SHP77 treated with DMSO at 0.1 percent for 48 hours (cell line): Measurements from ENCODE around the gene SLC2A13.
"Not testable (repeated sequence)": the region's sequence is repeated elsewhere in the genome, so short reads cannot be mapped to it uniquely, and the experiment has no call there.

Source experiments
- DNase-seq: peaks from one replicate; lab custom pipeline; 2025; lab: John Stamatoyannopoulos, UW

Gene SLC2A13

GRCh38 chr12:39867631-39868327 lies 238.1 kb downstream of the SLC2A13 start:
- DNase-seq = no peak

- peak; percentile 6 for DNase-seq
These were observed 239.7 kb downstream of the SLC2A13 start for GRCh38 chr12:39866135-39866534.

GRCh38 chr12:39860695-39861094 lies 245.2 kb downstream of the SLC2A13 start:
- DNase-seq = no peak

- no peak for DNase-seq
These were observed 252.9 kb downstream of the SLC2A13 start for GRCh38 chr12:39853003-39853402.

- no peak for DNase-seq
These were observed 253.5 kb downstream of the SLC2A13 start for GRCh38 chr12:39852346-39852745.

- not testable (repeated sequence) for DNase-seq
These were observed 257.7 kb downstream of the SLC2A13 start for GRCh38 chr12:39848218-39848617.

- DNase-seq = no peak
These were observed 258.8 kb downstream of the SLC2A13 start for GRCh38 chr12:39846971-39847650.

- no peak for DNase-seq
These were observed 259.6 kb downstream of the SLC2A13 start for GRCh38 chr12:39846304-39846703.

GRCh38 chr12:39840422-39840821 lies 265.5 kb downstream of the SLC2A13 start:
- no peak for DNase-seq

GRCh38 chr12:39839072-39839471 lies 266.8 kb downstream of the SLC2A13 start:
- DNase-seq = no peak

- DNase-seq = no peak
These were observed 270.1 kb downstream of the SLC2A13 start for GRCh38 chr12:39835517-39836489.

GRCh38 chr12:39831587-39832315 lies 274.1 kb downstream of the SLC2A13 start:
- peak; percentile 26 for DNase-seq

- no peak for DNase-seq
These were observed 274.9 kb downstream of the SLC2A13 start for GRCh38 chr12:39830852-39831520.

GRCh38 chr12:39830171-39830570 lies 275.7 kb downstream of the SLC2A13 start:
- no peak for DNase-seq

GRCh38 chr12:39824505-39825212 lies 281.2 kb downstream of the SLC2A13 start:
- no peak for DNase-seq

GRCh38 chr12:39816671-39817185 lies 289.2 kb downstream of the SLC2A13 start:
- DNase-seq = no peak

- DNase-seq = no peak
These were observed 290.1 kb downstream of the SLC2A13 start for GRCh38 chr12:39815746-39816145.

- DNase-seq = no peak
These were observed 291.3 kb downstream of the SLC2A13 start for GRCh38 chr12:39814626-39815025.

- DNase-seq = no peak
These were observed 292.1 kb downstream of the SLC2A13 start for GRCh38 chr12:39813776-39814175.

- not testable (repeated sequence) for DNase-seq
These were observed 293.4 kb downstream of the SLC2A13 start for GRCh38 chr12:39812456-39812855.
